Right lobe of liver (tissue), 6 donors: ENCODE measurements around the gene YWHAG. TPM values are rescaled to one million over a fixed set of nuclear protein-coding genes. Genes with fewer than 3 reads are reported as not detected.
"Not testable (repeated sequence)": the region's sequence is repeated elsewhere in the genome, so short reads cannot be mapped to it uniquely, and the experiment has no call there.

Source experiments
- ATAC-seq, 4 donors: fragments of 200-7000 bp; cut with Tn5 transposase; one replicate each; pipeline ENCODE4 v1.9.1; 2020; ENCODE audit warnings: mild to moderate bottlenecking in 4 of 4, moderate library complexity in 4 of 4
- DNase-seq, 3 donors: peaks; one replicate each; pipeline ENCODE4 v3.0.0-alpha.2; 2020
- H3K27ac ChIP-seq, 3 donors: fragments of 200-600 bp; one replicate each; pipeline ENCODE4 v1.8.0; 2022
- H3K27me3 ChIP-seq, 2 donors: fragments of 200-600 bp; one replicate each; pipeline ENCODE4 v1.8.0; 2022
- H3K36me3 ChIP-seq, 4 donors: fragments of 200-600 bp; sonication (generic) in 1 of 4; one replicate each; pipeline versions ENCODE4 v1.5.1 to v1.8.0; 2017 to 2022; ENCODE audit warnings: control low read depth in 1 of 4
- H3K4me1 ChIP-seq, 4 donors: fragments of 200-600 bp; sonication (generic) in 1 of 4; one replicate each; pipeline versions ENCODE4 v1.5.1 to v1.8.0; 2017 to 2022; ENCODE audit warnings: control low read depth in 1 of 4
- H3K4me3 ChIP-seq, 3 donors: fragments of 200-600 bp; one replicate each; pipeline ENCODE4 v1.8.0; 2022
- H3K9me3 ChIP-seq, 4 donors: fragments of 200-600 bp; sonication (generic) in 1 of 4; one replicate each; pipeline versions ENCODE4 v1.5.1 to v1.8.0; 2017 to 2022; ENCODE audit warnings: control low read depth in 1 of 4
- POLR2A ChIP-seq: fragments of 450-650 bp; IDR thresholded peaks from one replicate; pipeline ENCODE4 v1.6.1; 2017; ENCODE audit warnings: antibody characterized with exemption, mild to moderate bottlenecking
- WGBS: methylation state at CpG from one replicate; pipeline ENCODE4 v1.1.6; 2018; ENCODE audit warnings: low coverage, low lambda C conversion rate; ENCODE audit not compliant: insufficient coverage; ENCODE audit errors: missing lambda C conversion rate; 5-methylcytosine and 5-hydroxymethylcytosine counted together
- intact Hi-C, 2 donors: fragments of 100-400 bp; cut with DNase I; formaldehyde crosslinking; loops; one replicate each; pipeline versions ENCODE4 v1.11.2 to v1.14.1; 2022
- total RNA-seq, 6 experiments: library from RNA; depleted of rRNA in 2 of 6; stranded (reverse); fragments of >200 nt in 2 of 6; fragmentation: NEBNext Ultra II Directional in 3 of 6; extraction: Animal tissue kit (Norgen Biotek cat#: 25700) in 3 of 6; gene quantifications; one replicate each; pipeline versions ENCODE4 v1.1.0 to v1.2.4, GENCODE V29; 2016 to 2023
- TF ChIP-seq, protein P1 (sequence below), 4 donors: fragments of 200-600 bp in 3 of 4; fragments of 450-650 bp in 1 of 4; IDR thresholded peaks; one replicate each; pipeline versions ENCODE4 v1.5.1 to v1.8.0; 2016 to 2022; ENCODE audit warnings: antibody characterized with exemption in 4 of 4, mild to moderate bottlenecking in 2 of 4
- donor health status: DM: no; HTN: yes; CAD: no.
- donor health status: DM: no; HTN: no; CAD: no.
- donor health status: DM: no; HTN: no; CAD: no.
- donor health status: DM: no; HTN: yes; CAD: no.
- donor health status: DM: no; HTN: yes; CAD: no.

YWHAG gene
- total RNA-seq, 6 experiments from 2014 or later = 43.5 to 69.1 (median 58.4) TPM

DNA sequence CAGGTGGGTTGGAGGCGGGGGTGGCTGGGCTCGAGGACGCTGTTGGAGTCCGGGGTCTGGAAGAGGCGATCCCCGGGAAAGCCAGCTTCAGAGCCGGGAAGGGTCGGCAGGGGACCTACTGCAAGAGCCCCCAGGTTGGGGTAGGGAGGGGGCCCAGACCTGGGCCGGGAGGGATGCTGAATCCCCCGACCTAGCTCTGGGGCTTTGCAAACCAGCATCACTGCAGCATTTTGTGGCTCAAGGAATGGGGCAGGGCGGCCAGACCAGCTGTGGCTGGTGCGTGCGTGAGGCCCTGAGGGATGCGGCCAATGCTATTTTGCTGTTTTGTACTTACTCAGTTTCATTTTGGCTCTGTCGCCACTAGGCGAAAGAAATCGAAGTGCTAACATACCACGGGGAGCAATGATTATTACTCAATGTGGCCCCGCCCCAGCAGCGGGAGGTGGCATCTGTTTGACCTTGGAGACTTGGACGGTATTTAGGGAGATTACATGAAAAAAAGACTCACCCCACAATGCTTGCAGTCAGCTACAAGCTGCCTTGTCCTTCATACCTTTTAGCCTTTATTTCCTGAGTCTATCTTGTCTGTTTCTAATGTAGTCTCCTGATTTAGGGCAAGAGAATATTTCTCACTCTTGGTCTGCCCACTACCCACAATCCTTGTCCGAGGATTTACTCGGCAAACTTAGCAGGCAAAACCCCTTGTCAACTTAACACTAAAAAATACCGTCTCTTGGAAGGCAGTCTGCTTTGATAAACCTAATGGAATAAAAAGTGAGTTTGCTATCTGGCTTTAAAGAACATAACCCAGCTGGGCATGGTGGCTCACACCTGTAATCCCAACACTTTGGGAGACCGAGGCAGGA, 40.1 kb downstream of the YWHAG start:
- peaks cover 0 to 2% (median 0%) of the 10 kb centered on the region in 4 donors for H3K36me3 ChIP-seq
- WGBS = 8% methylated on average over 12 of the region's 25 CpGs
- peak overlapping the region; percentile 66 to 74 (median 70) for H3K4me3 ChIP-seq
- H3K27me3 ChIP-seq = no peaks in the 10 kb centered on the region
- ATAC-seq (peak; percentile 52 to 69 (median 58)), DNase-seq (peak; percentile 77 to 89 (median 83))
- peak overlapping the region; percentile 91 to 96 (median 92) for H3K27ac ChIP-seq
- intact Hi-C loops = no loop called here
- H3K4me1 ChIP-seq = peaks cover 0 to 10% (median 4%) of the 10 kb centered on the region in 4 donors
- no peaks in the 10 kb centered on the region for H3K9me3 ChIP-seq
- TF ChIP-seq, protein P1, sequence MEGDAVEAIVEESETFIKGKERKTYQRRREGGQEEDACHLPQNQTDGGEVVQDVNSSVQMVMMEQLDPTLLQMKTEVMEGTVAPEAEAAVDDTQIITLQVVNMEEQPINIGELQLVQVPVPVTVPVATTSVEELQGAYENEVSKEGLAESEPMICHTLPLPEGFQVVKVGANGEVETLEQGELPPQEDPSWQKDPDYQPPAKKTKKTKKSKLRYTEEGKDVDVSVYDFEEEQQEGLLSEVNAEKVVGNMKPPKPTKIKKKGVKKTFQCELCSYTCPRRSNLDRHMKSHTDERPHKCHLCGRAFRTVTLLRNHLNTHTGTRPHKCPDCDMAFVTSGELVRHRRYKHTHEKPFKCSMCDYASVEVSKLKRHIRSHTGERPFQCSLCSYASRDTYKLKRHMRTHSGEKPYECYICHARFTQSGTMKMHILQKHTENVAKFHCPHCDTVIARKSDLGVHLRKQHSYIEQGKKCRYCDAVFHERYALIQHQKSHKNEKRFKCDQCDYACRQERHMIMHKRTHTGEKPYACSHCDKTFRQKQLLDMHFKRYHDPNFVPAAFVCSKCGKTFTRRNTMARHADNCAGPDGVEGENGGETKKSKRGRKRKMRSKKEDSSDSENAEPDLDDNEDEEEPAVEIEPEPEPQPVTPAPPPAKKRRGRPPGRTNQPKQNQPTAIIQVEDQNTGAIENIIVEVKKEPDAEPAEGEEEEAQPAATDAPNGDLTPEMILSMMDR (IDR thresholded peaks at IDR 0.05) = peak; percentile 6 to 44 (median 36)
- TF ChIP-seq POLR2A = no peak

DNA sequence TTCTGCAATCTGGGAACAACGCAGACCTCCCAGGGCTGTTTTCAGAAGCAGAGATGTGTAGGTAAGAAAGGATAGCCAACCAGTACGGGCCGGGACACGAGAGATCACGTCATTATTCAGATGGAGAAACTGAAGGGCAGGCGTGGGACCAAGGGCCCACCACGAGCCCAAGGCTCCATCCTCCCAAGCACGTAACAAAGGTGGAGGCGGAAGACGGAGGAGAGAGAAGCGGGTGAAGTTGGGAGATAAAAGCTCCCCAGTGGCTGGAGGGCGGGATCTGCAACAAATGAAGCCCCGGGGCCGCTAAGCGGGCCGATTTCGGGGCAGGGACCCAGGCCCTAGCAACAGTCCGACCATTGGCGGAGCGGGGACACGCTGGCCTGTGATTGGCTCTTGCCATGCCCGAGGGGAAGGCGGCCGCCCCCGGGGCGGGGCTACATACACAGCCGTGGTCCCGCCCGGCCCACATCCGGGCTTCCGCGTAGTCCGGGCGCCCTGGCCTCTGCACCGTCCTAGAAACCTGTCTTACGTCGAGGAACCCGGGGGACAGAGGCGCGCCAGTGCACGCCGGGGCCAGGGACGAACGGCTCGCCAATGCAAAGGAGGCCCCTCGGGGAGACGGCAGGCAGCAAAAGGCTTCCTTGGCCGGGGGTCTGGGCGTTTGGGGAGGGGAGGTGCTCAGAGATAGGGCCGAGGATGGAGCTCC, 40.9 kb downstream of the YWHAG start:
- 1% methylated on average over 13 of the region's 50 CpGs for WGBS
- Histone ChIP-seq H3K4me3 (peak overlapping the region; percentile 66 to 74 (median 70)), H3K36me3 (peaks cover 0 to 2% (median 0%) of the 10 kb centered on the region in 4 donors), H3K27ac (peak overlapping the region; percentile 91 to 96 (median 92)), H3K9me3 (no peaks in the 10 kb centered on the region), H3K27me3 (no peaks in the 10 kb centered on the region), H3K4me1 (peaks cover 0 to 7% (median 3%) of the 10 kb centered on the region in 4 donors)
- DNase-seq (peak; percentile 98 to 99 (median 98)), ATAC-seq (peak; percentile 86 to 94 (median 90))
- peak; percentile 91 for TF ChIP-seq POLR2A
- TF ChIP-seq, protein P1 (IDR thresholded peaks at IDR 0.05) = no peak
- intact Hi-C loops = no loop called here

DNA sequence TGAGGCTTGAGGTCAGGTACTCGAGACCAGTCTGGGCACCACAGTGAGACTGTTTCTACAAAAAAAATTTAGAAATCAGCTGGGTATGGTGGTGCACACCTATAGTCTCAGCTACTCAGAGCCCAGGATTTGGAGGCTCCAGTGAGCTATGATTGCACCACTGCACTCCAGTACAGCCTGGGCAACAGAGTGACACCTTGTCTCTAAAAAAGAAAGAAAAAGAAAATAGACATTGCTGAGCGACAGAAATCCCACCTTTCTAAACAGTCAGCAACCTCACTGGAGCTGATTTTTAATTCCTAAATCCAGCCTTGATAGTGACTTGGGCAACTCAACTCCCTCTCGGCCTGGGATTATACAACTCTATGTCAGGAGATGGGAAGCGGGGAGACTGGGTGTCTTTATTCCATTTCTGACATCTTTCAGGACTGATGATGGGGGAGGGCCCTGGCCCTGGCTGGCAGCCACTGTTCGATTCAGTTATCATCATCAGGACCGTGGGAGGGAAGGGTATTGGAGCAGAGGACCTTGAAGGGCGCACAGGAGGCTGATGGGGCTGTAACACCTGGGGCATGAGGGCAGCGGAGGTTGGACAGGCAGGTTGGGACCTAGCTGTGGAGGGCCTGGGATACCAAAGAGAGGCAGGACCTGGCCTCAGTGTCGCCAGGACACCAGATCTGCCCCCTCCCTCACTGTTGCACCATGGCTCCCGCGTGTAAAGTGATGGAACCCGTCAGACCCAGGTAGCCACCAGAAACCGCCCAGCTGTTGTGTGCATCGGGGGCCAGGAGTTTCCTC, 41.6 kb downstream of the YWHAG start:
- Histone ChIP-seq H3K27me3 (no peaks in the 10 kb centered on the region), H3K36me3 (peaks cover 0 to 1% (median 0%) of the 10 kb centered on the region in 4 donors), H3K4me3 (peak overlapping the region; percentile 66 to 74 (median 70)), H3K27ac (peak overlapping the region; percentile 91 to 96 (median 92)), H3K9me3 (no peaks in the 10 kb centered on the region), H3K4me1 (peaks cover 0 to 7% (median 3%) of the 10 kb centered on the region in 4 donors)
- intact Hi-C loops = no loop called here
- ATAC-seq (no peak), DNase-seq (no peak)
- WGBS = 65% methylated on average over 7 of the region's 14 CpGs
- TF ChIP-seq, protein P1 (IDR thresholded peaks at IDR 0.05) = no peak
- no peak for TF ChIP-seq POLR2A

DNA sequence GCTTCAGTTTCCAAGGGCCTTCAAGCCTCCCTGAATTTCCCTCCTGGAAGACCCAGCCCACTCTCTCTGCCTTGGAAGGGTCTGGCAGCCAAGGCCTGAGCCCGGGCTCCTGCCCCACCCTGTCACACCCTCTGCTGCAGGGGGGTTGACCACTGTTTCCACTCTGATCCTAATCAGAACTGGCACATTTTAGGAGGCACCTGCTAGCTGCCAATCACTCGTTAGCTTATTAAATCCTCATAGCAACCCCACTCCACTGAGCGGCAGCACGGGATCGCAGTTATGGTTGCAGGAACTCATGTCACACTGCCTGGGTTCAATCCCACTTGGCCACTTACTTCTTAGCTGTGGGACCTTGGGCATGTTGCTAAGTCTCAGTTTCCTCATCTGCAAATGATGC, 43.4 kb downstream of the YWHAG start:
- peaks cover 0 to 11% (median 5%) of the 10 kb centered on the region in 4 donors for H3K4me1 ChIP-seq
- H3K27me3 ChIP-seq = no peaks in the 10 kb centered on the region
- 40% methylated on average over 3 of the region's 5 CpGs for WGBS
- intact Hi-C loops = no loop called here
- H3K36me3 ChIP-seq = no peaks in the 10 kb centered on the region
- no peak for ATAC-seq
- H3K4me3 ChIP-seq = no peak overlapping the region
- TF ChIP-seq, protein P1 (IDR thresholded peaks at IDR 0.05) = no peak
- TF ChIP-seq POLR2A = no peak
- H3K27ac ChIP-seq = no peak overlapping the region
- H3K9me3 ChIP-seq = no peaks in the 10 kb centered on the region
- no peak for DNase-seq

DNA sequence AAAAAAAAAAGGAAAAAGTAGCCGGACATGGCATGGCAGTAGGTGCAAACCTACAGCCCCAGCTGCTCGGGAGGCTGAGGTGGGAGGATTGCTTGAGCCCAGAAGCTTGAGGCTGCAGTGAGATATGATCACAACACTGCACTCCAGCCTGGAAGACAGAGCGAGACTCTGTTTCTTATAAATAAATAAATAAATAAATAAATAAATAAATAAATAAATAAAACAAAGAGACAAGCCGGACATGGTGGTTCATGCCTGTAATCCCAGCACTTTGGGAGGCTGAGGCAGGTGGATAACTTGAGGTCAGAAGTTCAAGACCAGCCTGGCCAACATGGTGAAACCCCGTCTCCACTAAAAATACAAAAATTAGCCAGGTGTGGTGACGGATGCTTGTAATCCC, 44.1 kb downstream of the YWHAG start:
- intact Hi-C loops, H3K9me3 ChIP-seq, H3K36me3 ChIP-seq, ATAC-seq, DNase-seq, H3K4me3 ChIP-seq, H3K27me3 ChIP-seq: not testable (repeated sequence)
- WGBS = 53% methylated on average over 6 of the region's 6 CpGs
- peaks cover 0 to 16% (median 5%) of the 10 kb centered on the region in 4 donors for H3K4me1 ChIP-seq
- H3K27ac ChIP-seq = peak overlapping the region in 2 of 3 donors; percentile 50 to 57
